HepG2 (cell line): Measurements from ENCODE around the gene ROMO1. TPM values are rescaled to one million over a fixed set of nuclear protein-coding genes. Genes with fewer than 3 reads are reported as not detected.

Experiments
- ATAC-seq: fragments of 200-7000 bp; cut with Tn5 transposase; 3 replicates; pipeline ENCODE4 v1.9.1; 2020; ENCODE audit warnings: mild to moderate bottlenecking, moderate library complexity
- BruUV-seq: library from RNA; stranded (reverse); fragments of 400-500 nt; replicated peaks from 2 replicates; lab custom pipeline; 2021; lab: Mats Ljungman, UMichigan
- CTCF ChIA-PET: fragments of 300-600 bp; formaldehyde crosslinking; extraction: SDS; loops from one replicate; lab custom pipeline; 2021; ENCODE audit warnings: low total read pairs, inconsistent platforms, low intra/inter-chr PET ratio; lab: Yijun Ruan, JAX
- POLR2A ChIA-PET: fragments of 350-600 bp; sonication (Branson Sonifier 250); formaldehyde crosslinking; loops from one replicate; lab custom pipeline; 2020; ENCODE audit warnings: antibody characterized with exemption, inconsistent platforms; lab: Yijun Ruan, JAX
- DNase-seq: peaks from one replicate; pipeline ENCODE4 v3.0.0-alpha.2; 2015; ENCODE audit warnings: low spot score
- FAIRE-seq: peaks from 3 replicates; lab custom pipeline; 2011; peaks lifted over from hg19 to GRCh38; lab: Jason Lieb, UNC
- H2AFZ ChIP-seq: one replicate; pipeline ENCODE4 v1.6.1; 2011; ENCODE audit warnings: low read length, inconsistent platforms
- H3K27ac ChIP-seq: fragments of 300-600 bp; 3 replicates; pipeline ENCODE4 v1.8.0; 2011; ENCODE audit warnings: mixed run types, mild to moderate bottlenecking, mixed read lengths, low read length, inconsistent platforms; ENCODE audit not compliant: insufficient read depth; ENCODE audit errors: extremely low read length
- H3K27me3 ChIP-seq, 2 experiments: fragments of 200-600 bp in 1 of 2; 2 replicates in 1 of 2; 3 replicates in 1 of 2; pipeline versions ENCODE4 v1.6.0 to v1.8.0; 2011; ENCODE audit warnings: low read length in 2 of 2, mild to moderate bottlenecking in 2 of 2, moderate library complexity in 2 of 2, inconsistent platforms in 1 of 2; ENCODE audit not compliant: insufficient read depth in 2 of 2, control insufficient read depth in 1 of 2
- H3K36me3 ChIP-seq, 2 experiments: fragments of 200-600 bp in 1 of 2; replicated peaks in 1 of 2; 2 replicates in 1 of 2; 3 replicates in 1 of 2; pipeline versions ENCODE4 v1.5.1 to v1.8.0; 2011; ENCODE audit warnings: low read length in 2 of 2, inconsistent platforms in 1 of 2; ENCODE audit not compliant: insufficient read depth in 2 of 2, control insufficient read depth in 1 of 2
- H3K4me1 ChIP-seq: 2 replicates; pipeline ENCODE4 v1.5.1; 2012; ENCODE audit warnings: low read length, inconsistent platforms; ENCODE audit not compliant: insufficient read depth
- H3K4me2 ChIP-seq: 2 replicates; pipeline ENCODE4 v1.6.0; 2011; ENCODE audit warnings: low read depth, low read length, inconsistent platforms
- H3K4me3 ChIP-seq, 3 experiments: fragments of 200-600 bp in 1 of 3; sonication (generic), shearing (Covaris generic) in 1 of 3; replicated peaks in 1 of 3; 2 replicates each; pipeline ENCODE4 v1.5.1; 2011 to 2016; ENCODE audit warnings: low read length in 3 of 3, inconsistent platforms in 2 of 3, low read depth in 2 of 3, mild to moderate bottlenecking in 2 of 3, control low read depth in 1 of 3, mixed read lengths in 1 of 3; ENCODE audit not compliant: insufficient read depth in 1 of 3
- H3K79me2 ChIP-seq: one replicate; pipeline ENCODE4 v1.6.1; 2011; ENCODE audit warnings: low read length, inconsistent platforms; ENCODE audit not compliant: insufficient read depth
- H3K9ac ChIP-seq: 2 replicates; pipeline ENCODE4 v1.6.0; 2011; ENCODE audit warnings: mild to moderate bottlenecking, low read depth, low read length, inconsistent platforms; ENCODE audit not compliant: insufficient read depth
- H3K9me3 ChIP-seq: 2 replicates; pipeline ENCODE4 v1.5.1; 2012; ENCODE audit warnings: mild to moderate bottlenecking, low read length
- H4K20me1 ChIP-seq: 2 replicates; pipeline ENCODE4 v1.6.0; 2011; ENCODE audit warnings: inconsistent platforms, mild to moderate bottlenecking, low read length, moderate library complexity; ENCODE audit not compliant: insufficient read depth
- ARNTL ChIP-seq: sonication (generic); formaldehyde crosslinking; IDR thresholded peaks from 2 replicates; pipeline ENCODE4 v1.4.0; 2020; ENCODE audit warnings: mild to moderate bottlenecking, missing genetic modification reagents
- CHCHD3 ChIP-seq: sonication (generic); formaldehyde crosslinking; IDR thresholded peaks from 2 replicates; pipeline ENCODE4 v1.8.0; 2022; ENCODE audit warnings: mild to moderate bottlenecking, missing genetic modification reagents, moderate library complexity
- FOXK1 ChIP-seq: sonication (generic); formaldehyde crosslinking; IDR thresholded peaks from 2 replicates; pipeline ENCODE4 v1.4.0; 2020; ENCODE audit warnings: low read depth, missing genetic modification reagents, borderline replicate concordance
- IRX3 ChIP-seq: sonication (generic); formaldehyde crosslinking; IDR thresholded peaks from 2 replicates; pipeline ENCODE4 v1.8.1; 2023; ENCODE audit warnings: mild to moderate bottlenecking, low read depth, missing genetic modification reagents, borderline replicate concordance
- KDM6A ChIP-seq: IDR thresholded peaks from 2 replicates; pipeline ENCODE4 v1.6.1; 2016; ENCODE audit warnings: low read depth
- NFE2L2 ChIP-seq: fragments of 150-350 bp; IDR thresholded peaks from 2 replicates; pipeline ENCODE4 v1.6.1; 2014; ENCODE audit warnings: low read length
- NFKBIZ ChIP-seq: IDR thresholded peaks from 2 replicates; pipeline ENCODE4 v1.6.1; 2018; ENCODE audit warnings: missing genetic modification reagents, missing compliant biosample characterization
- RXRB ChIP-seq: IDR thresholded peaks from 2 replicates; pipeline ENCODE4 v1.6.1; 2016; ENCODE audit warnings: borderline replicate concordance, missing genetic modification reagents, missing compliant biosample characterization
- SRSF4 ChIP-seq: fragments of 200-400 bp; formaldehyde crosslinking; IDR thresholded peaks from one replicate; pipeline ENCODE4 v1.6.1; 2018; ENCODE audit warnings: mild to moderate bottlenecking, low read depth, low read length, moderate library complexity; ENCODE audit not compliant: poor library complexity, severe bottlenecking
- ZBTB21 ChIP-seq: sonication (generic); formaldehyde crosslinking; IDR thresholded peaks from 2 replicates; pipeline ENCODE4 v1.4.0; 2020; ENCODE audit warnings: missing genetic modification reagents
- ZEB1 ChIP-seq: IDR thresholded peaks from 2 replicates; pipeline ENCODE4 v1.6.1; 2012; ENCODE audit warnings: mild to moderate bottlenecking, low read depth, inconsistent platforms; ENCODE audit not compliant: insufficient replicate concordance
- ZNF256 ChIP-seq: sonication (generic); formaldehyde crosslinking; conservative IDR thresholded peaks from 2 replicates; pipeline ENCODE4 v1.4.0; 2020; ENCODE audit warnings: missing genetic modification reagents
- ZNF34 ChIP-seq: sonication (generic); formaldehyde crosslinking; IDR thresholded peaks from 2 replicates; pipeline ENCODE4 v1.4.0; 2020; ENCODE audit warnings: mild to moderate bottlenecking, missing genetic modification reagents, borderline replicate concordance
- ZNF430 ChIP-seq: sonication (generic); formaldehyde crosslinking; IDR thresholded peaks from 2 replicates; pipeline ENCODE4 v1.9.0; 2021; ENCODE audit warnings: mild to moderate bottlenecking, missing genetic modification reagents
- ZNF501 ChIP-seq: sonication (generic); formaldehyde crosslinking; IDR thresholded peaks from 2 replicates; pipeline ENCODE4 v1.5.1; 2020; ENCODE audit warnings: mild to moderate bottlenecking, moderate library complexity, missing genetic modification reagents
- ZNF597 ChIP-seq: sonication (generic); formaldehyde crosslinking; IDR thresholded peaks from 2 replicates; pipeline ENCODE4 v1.5.0; 2020; ENCODE audit warnings: missing genetic modification reagents
- ZNF615 ChIP-seq: sonication (generic); formaldehyde crosslinking; IDR thresholded peaks from 2 replicates; pipeline ENCODE4 v1.5.0; 2020; ENCODE audit warnings: mild to moderate bottlenecking, missing genetic modification reagents, borderline replicate concordance
- ZNF672 ChIP-seq: sonication (generic); formaldehyde crosslinking; IDR thresholded peaks from 2 replicates; pipeline ENCODE4 v1.8.1; 2022; ENCODE audit warnings: missing genetic modification reagents
- ZNF746 ChIP-seq: sonication (generic); formaldehyde crosslinking; IDR thresholded peaks from 2 replicates; pipeline ENCODE4 v1.8.0; 2022; ENCODE audit warnings: mild to moderate bottlenecking, missing genetic modification reagents
- ZNF770 ChIP-seq: sonication (generic); formaldehyde crosslinking; IDR thresholded peaks from 2 replicates; pipeline ENCODE4 v1.5.0; 2020; ENCODE audit warnings: mild to moderate bottlenecking, missing genetic modification reagents
- ZNF781 ChIP-seq: sonication (generic); formaldehyde crosslinking; IDR thresholded peaks from 2 replicates; pipeline ENCODE4 v1.5.1; 2020; ENCODE audit warnings: borderline replicate concordance, mild to moderate bottlenecking, missing genetic modification reagents; ENCODE audit errors: not compliant biosample characterization
- ZSCAN31 ChIP-seq: sonication (generic); formaldehyde crosslinking; IDR thresholded peaks from 2 replicates; pipeline ENCODE4 v1.5.0; 2020; ENCODE audit warnings: low read depth, mild to moderate bottlenecking, missing genetic modification reagents
- WGBS: methylation state at CpG from one replicate; pipeline ENCODE4 v1.1.6; 2017; ENCODE audit warnings: low lambda C conversion rate; 5-methylcytosine and 5-hydroxymethylcytosine counted together
- in situ Hi-C: cut with HindIII; loops from 2 replicates; pipeline ENCODE4 v1.10.0; 2017; ENCODE audit warnings: low pct_unique_long_range_greater_than_20kb; ENCODE audit not compliant: extremely low pct_ligation_motif_present
- intact Hi-C: fragments of 100-400 bp; cut with micrococcal nuclease; formaldehyde crosslinking; loops from one replicate; pipeline ENCODE4 v1.10.0; 2022; ENCODE audit not compliant: unreplicated experiment
- polyA plus RNA-seq, 8 experiments: library from polyadenylated mRNA; depleted of rRNA in 3 of 8; stranded (reverse) in 7 of 8; unstranded in 1 of 8; fragments of >200 nt; fragmentation: Illumina TruSeq in 4 of 8; extraction: Trizol in 4 of 8; gene quantifications; 2 replicates each; pipeline versions ENCODE4 v1.2.1 to v1.2.3, GENCODE V29; 2011 to 2016; ENCODE audit warnings: low read depth in 4 of 8, missing spikeins in 1 of 8, mixed read lengths in 1 of 8; ENCODE audit not compliant: insufficient read depth in 1 of 8
- total RNA-seq, 5 experiments: library from RNA; depleted of rRNA; stranded (reverse); fragments of >200 nt; fragmentation: Illumina TruSeq; extraction: Trizol; gene quantifications; 2 replicates each; pipeline ENCODE4 v1.2.3, GENCODE V29; 2016; ENCODE audit warnings: low read depth in 1 of 5

The ROMO1 gene
- total and polyA plus RNA-seq, 2 of the 13 experiments (the other 11 are each of a cell fraction or from before 2014, with no cell fraction given) = 636 to 755 TPM

DNA sequence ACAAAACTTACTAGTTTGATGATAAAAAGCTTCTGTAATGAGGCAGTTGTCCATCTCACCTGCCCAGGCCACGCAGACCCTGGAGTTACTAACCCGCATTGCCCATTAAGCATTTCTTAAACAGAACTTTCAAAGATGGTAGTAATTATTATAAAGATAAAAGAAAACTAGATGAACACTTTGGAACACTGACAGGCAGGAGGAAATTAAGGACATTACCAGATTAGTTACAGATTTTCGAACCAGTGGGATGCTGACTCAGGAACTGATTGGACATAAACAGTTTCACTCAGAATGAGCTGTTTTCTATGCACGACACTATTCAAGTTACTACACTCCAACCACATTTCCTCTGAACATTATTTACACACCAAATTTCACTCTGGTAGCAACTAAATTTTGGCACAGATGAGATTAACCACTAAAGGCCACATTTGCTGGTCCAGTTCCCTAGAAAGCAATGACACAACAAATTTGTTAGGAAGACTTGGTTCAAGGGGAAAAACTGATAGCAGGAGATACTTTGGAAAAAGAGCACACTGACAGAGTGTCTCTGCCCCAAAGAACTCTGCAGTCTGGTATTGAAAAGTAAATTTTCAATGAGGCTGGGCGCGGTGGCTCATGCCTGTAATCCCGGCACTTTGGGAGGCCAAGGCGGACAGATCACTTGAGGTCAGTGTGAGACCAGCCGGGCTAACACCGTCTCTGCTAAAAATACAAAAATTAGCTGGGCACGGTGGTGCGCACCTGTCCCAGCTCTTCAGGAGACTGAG is 3.0 kb downstream of the ROMO1 start:
- H3K36me3 ChIP-seq = peaks cover 19 to 50% of the 10 kb centered on the region in 2 experiments
- no peak for DNase-seq
- in situ Hi-C loops = no loop called here
- BruUV-seq = no TSS peak
- ChIA-PET CTCF (no interaction called here), POLR2A (interaction anchor here (1.0 to 23.6 kb wide), 12 partner anchors 8 to 247 kb away, joined by 3 to 319 read pairs (median 10); partner anchors contain the start of genes CEP250, CPNE1, PHF20 and RBM12)
- H3K9ac ChIP-seq = no peak overlapping the region
- peaks cover 25% of the 10 kb centered on the region for H3K4me1 ChIP-seq
- FAIRE-seq = no peak
- H4K20me1 ChIP-seq = peaks cover 48% of the 10 kb centered on the region
- no peaks in the 10 kb centered on the region; a peak in 1 of 5 replicates for H3K27me3 ChIP-seq
- no peak for ATAC-seq
- H3K27ac ChIP-seq = peak overlapping the region; percentile 26
- WGBS = 97% methylated on average over 12 of the region's 12 CpGs
- intact Hi-C loops = no loop called here
- H3K9me3 ChIP-seq = no peaks in the 10 kb centered on the region
- peaks cover 36% of the 10 kb centered on the region for H3K79me2 ChIP-seq
- H2AFZ ChIP-seq = no peak overlapping the region
- H3K4me3 ChIP-seq = no peak overlapping the region
- H3K4me2 ChIP-seq = no peak overlapping the region
- TF ChIP-seq ZNF34 (CRISPR knock-in tag) = peak; percentile 58; the same call in 1 of the 2 replicates
- TF ChIP-seq ZNF672 = no peak
- 0 out of 2 replicates have a peak, but pooled peaks have one; percentile 43 for TF ChIP-seq ZNF501 (CRISPR knock-in tag)
- TF ChIP-seq ZNF430 = 0 out of 2 replicates have a peak, but pooled peaks have one; percentile 22
- TF ChIP-seq CHCHD3 (CRISPR knock-in tag) = 0 out of 2 replicates have a peak, but pooled peaks have one; percentile 25
- TF ChIP-seq FOXK1 (CRISPR knock-in tag) = no peak
- TF ChIP-seq ZBTB21 (CRISPR knock-in tag) = no peak
- no peak for TF ChIP-seq KDM6A
- no peak for TF ChIP-seq ARNTL (CRISPR knock-in tag)
- TF ChIP-seq RXRB = no peak
- peak; percentile 75 for TF ChIP-seq ZNF781 (CRISPR knock-in tag)
- peak; percentile 12; the same call in 1 of the 2 replicates for TF ChIP-seq NFKBIZ (CRISPR knock-in tag)
- peak; percentile 98 for TF ChIP-seq SRSF4
- no peak for TF ChIP-seq ZNF746
- TF ChIP-seq ZNF770 = no peak
- peak; percentile 64; the same call in 1 of the 2 replicates for TF ChIP-seq IRX3 (CRISPR knock-in tag)
- TF ChIP-seq ZEB1 = peak; percentile 1
- no peak for TF ChIP-seq ZSCAN31
- TF ChIP-seq ZNF256 (CRISPR knock-in tag) = 0 out of 2 replicates have a peak, but pooled peaks have one; percentile 60
- TF ChIP-seq NFE2L2 = peak; percentile 34; the same call in 1 of the 2 replicates
- no peak for TF ChIP-seq ZNF597 (CRISPR knock-in tag)
- 0 out of 2 replicates have a peak, but pooled peaks have one; percentile 50 for TF ChIP-seq ZNF615 (CRISPR knock-in tag)
